GM21423 (cell line): ENCODE data around the gene PLEKHG3.

ENCODE experiments used
- ATAC-seq: cut with Tn5 transposase; IDR thresholded peaks from one replicate; pipeline ENCODE4 v1.9.1; 2021; ENCODE audit warnings: mild to moderate bottlenecking, moderate library complexity; ENCODE audit not compliant: unreplicated experiment

PLEKHG3 gene

GRCh38 chr14:64725261-64725815, 21.1 kb downstream of the PLEKHG3 start:
- ATAC-seq, result no peak

GRCh38 chr14:64725879-64726584, 21.8 kb downstream of the PLEKHG3 start:
- ATAC-seq, result no peak

- ATAC-seq, result no peak
Measured at GRCh38 chr14:64726585-64726890, 22.3 kb downstream of the PLEKHG3 start.

GRCh38 chr14:64727551-64728071, 23.4 kb downstream of the PLEKHG3 start:
- no peak for ATAC-seq

- ATAC-seq, result no peak
Measured at GRCh38 chr14:64728106-64728505, 23.9 kb downstream of the PLEKHG3 start.

- no peak for ATAC-seq
Measured at GRCh38 chr14:64728856-64729255, 24.6 kb downstream of the PLEKHG3 start.

GRCh38 chr14:64729386-64730060, 25.3 kb downstream of the PLEKHG3 start:
- ATAC-seq, result no peak

GRCh38 chr14:64730061-64730440, 25.8 kb downstream of the PLEKHG3 start:
- ATAC-seq, result no peak

GRCh38 chr14:64730681-64731080, 26.5 kb downstream of the PLEKHG3 start:
- ATAC-seq, result no peak

GRCh38 chr14:64731141-64731581, 26.9 kb downstream of the PLEKHG3 start:
- no peak for ATAC-seq

- ATAC-seq, result no peak
Measured at GRCh38 chr14:64732066-64732465, 27.8 kb downstream of the PLEKHG3 start.

GRCh38 chr14:64732536-64733120, 28.4 kb downstream of the PLEKHG3 start:
- no peak for ATAC-seq

- ATAC-seq, result no peak
Measured at GRCh38 chr14:64733321-64733720, 29.1 kb downstream of the PLEKHG3 start.

GRCh38 chr14:64733899-64734298, 29.7 kb downstream of the PLEKHG3 start:
- no peak for ATAC-seq

GRCh38 chr14:64734990-64735389, 30.8 kb downstream of the PLEKHG3 start:
- no peak for ATAC-seq

GRCh38 chr14:64736271-64737169, 32.3 kb downstream of the PLEKHG3 start:
- ATAC-seq, result no peak

- ATAC-seq, result no peak
Measured at GRCh38 chr14:64737391-64738280, 33.4 kb downstream of the PLEKHG3 start.

- no peak for ATAC-seq
Measured at GRCh38 chr14:64738281-64738804, 34.1 kb downstream of the PLEKHG3 start.

GRCh38 chr14:64741200-64741599, 37.0 kb downstream of the PLEKHG3 start:
- ATAC-seq, result no peak

- no peak for ATAC-seq
Measured at GRCh38 chr14:64741961-64742360, 37.7 kb downstream of the PLEKHG3 start.
